Ovary (tissue), 9 donors: ENCODE data around the gene SPDEF. TPM values are rescaled to one million over a fixed set of nuclear protein-coding genes. Genes with fewer than 3 reads are reported as not detected.

Experiments
- DNase-seq, 5 donors: peaks; one replicate each; pipeline ENCODE4 v3.0.0-alpha.2; 2019 to 2020
- H3K27ac ChIP-seq, 2 donors: fragments of 200-600 bp; one replicate each; pipeline versions ENCODE4 v1.5.1 to v1.8.0; 2019 to 2022
- H3K27me3 ChIP-seq: fragments of 200-600 bp; one replicate; pipeline ENCODE4 v1.8.0; 2022
- H3K36me3 ChIP-seq: fragments of 200-600 bp; sonication (generic); one replicate; pipeline ENCODE4 v1.5.1; 2019
- H3K4me1 ChIP-seq: one replicate; pipeline ENCODE4 v1.8.1; 2013; ENCODE audit warnings: mild to moderate bottlenecking, moderate library complexity; ENCODE audit not compliant: insufficient read depth
- H3K4me3 ChIP-seq: fragments of 200-600 bp; sonication (generic); one replicate; pipeline ENCODE4 v1.5.1; 2017
- H3K9me3 ChIP-seq, 2 donors: fragments of 200-600 bp in 1 of 2; sonication (generic) in 1 of 2; one replicate each; pipeline versions ENCODE4 v1.5.1 to v1.8.1; 2013 to 2019; ENCODE audit warnings: mild to moderate bottlenecking in 1 of 2, moderate library complexity in 1 of 2
- CTCF ChIP-seq, 3 donors: fragments of 450-650 bp in 2 of 3; fragments of 200-600 bp in 1 of 3; IDR thresholded peaks; one replicate each; pipeline versions ENCODE4 v1.5.1 to v1.8.0; 2016 to 2022; ENCODE audit warnings: antibody characterized with exemption in 3 of 3, mild to moderate bottlenecking in 1 of 3
- EP300 ChIP-seq: sonication (generic); formaldehyde crosslinking; IDR thresholded peaks from one replicate; pipeline ENCODE4 v1.6.1; 2017; ENCODE audit warnings: antibody characterized with exemption
- POLR2A ChIP-seq: fragments of 450-650 bp; IDR thresholded peaks from one replicate; pipeline ENCODE4 v1.6.1; 2017; ENCODE audit warnings: antibody characterized with exemption, mild to moderate bottlenecking, moderate library complexity
- WGBS, 3 donors: extraction: QIAGEN DNeasy Blood & Tissue Kit in 1 of 3; methylation state at CpG; one replicate each; pipeline versions ENCODE4 v1.1.5 to v1.1.7; 2013 to 2017; 5-methylcytosine and 5-hydroxymethylcytosine counted together
- intact Hi-C, 4 donors: fragments of 100-400 bp; cut with DNase I; formaldehyde crosslinking; loops; one replicate each; pipeline versions ENCODE4 v1.11.0 to v1.15.1; 2022 to 2023
- polyA plus RNA-seq, 2 donors: library from polyadenylated mRNA; stranded (reverse); fragments of 200-250 nt in 1 of 2; fragments of 350-450 nt in 1 of 2; fragmentation: Illumina TruSeq in 1 of 2; extraction: RNeasy Lipid Tissue Mini Kit (QIAGEN cat#74804) in 1 of 2; gene quantifications; one replicate each; pipeline ENCODE4 v1.2.3, GENCODE V29; 2013 to 2014
- total RNA-seq, 7 donors: library from RNA; depleted of rRNA in 2 of 7; stranded (reverse); fragments of >200 nt in 2 of 7; fragmentation: NEBNext Ultra II Directional in 3 of 7; extraction: Animal tissue kit (Norgen Biotek cat#: 25700) in 3 of 7; gene quantifications; one replicate each; pipeline versions ENCODE4 v1.1.0 to v1.2.4, GENCODE V29; 2016 to 2023
- donor health status: DM: no; HTN: no; CAD: no; lungs with moderate emphysema.
- donor health status: DM: no; HTN: no; CAD: no.
- donor health status: Bipolar disorder and iron deficiency.
- donor health status: DM: yes; HTN: yes; CAD: no.
- donor health status: DM: no; HTN: no; CAD: no.
- donor health status: DM: yes; HTN: yes; CAD: no.

SPDEF gene
- total and polyA plus RNA-seq, 9 donors: 0.11 to 1.6 (median 0.56) TPM; not detected in 3

- WGBS, 3 donors: 72 to 86% (median 79%) methylated on average over 5 of the region's 5 CpGs
- H3K9me3 ChIP-seq: no peaks in the 10 kb centered on the region
- intact Hi-C loops: no loop called here
- no peak for DNase-seq
- TF ChIP-seq EP300 (no peak), POLR2A (no peak), CTCF (IDR thresholded peaks at IDR 0.05) (no peak)
- H3K36me3 ChIP-seq: no peaks in the 10 kb centered on the region
- H3K27me3 ChIP-seq: no peaks in the 10 kb centered on the region
- H3K4me3 ChIP-seq: no peak overlapping the region
- H3K4me1 ChIP-seq: no peaks in the 10 kb centered on the region
- H3K27ac ChIP-seq: no peak overlapping the region
Observed at GRCh38 chr6:34589691-34590090, 33.6 kb upstream of the SPDEF start.

- 95 to 97% (median 96%) methylated on average over 2 of the region's 2 CpGs for WGBS, 3 donors
- H3K36me3 ChIP-seq: no peaks in the 10 kb centered on the region
- no peak for TF ChIP-seq CTCF (IDR thresholded peaks at IDR 0.05)
- TF ChIP-seq POLR2A: no peak
- no peak for TF ChIP-seq EP300
- intact Hi-C loops: no loop called here
- no peaks in the 10 kb centered on the region for H3K27me3 ChIP-seq
- no peaks in the 10 kb centered on the region for H3K4me1 ChIP-seq
- peak in 1 of 5 donors; percentile 16 for DNase-seq
- no peaks in the 10 kb centered on the region for H3K9me3 ChIP-seq
- H3K4me3 ChIP-seq: no peak overlapping the region
- H3K27ac ChIP-seq: no peak overlapping the region
Observed at GRCh38 chr6:34589140-34589539, 33.0 kb upstream of the SPDEF start.

GRCh38 chr6:34587851-34588250 is 31.7 kb upstream of the SPDEF start:
- no peaks in the 10 kb centered on the region for H3K9me3 ChIP-seq
- DNase-seq: peak in 1 of 5 donors; percentile 18
- no peaks in the 10 kb centered on the region for H3K36me3 ChIP-seq
- no peaks in the 10 kb centered on the region for H3K4me1 ChIP-seq
- H3K4me3 ChIP-seq: no peak overlapping the region
- intact Hi-C loops: no loop called here
- no peaks in the 10 kb centered on the region for H3K27me3 ChIP-seq
- TF ChIP-seq CTCF (IDR thresholded peaks at IDR 0.05) (no peak), EP300 (no peak), POLR2A (no peak)
- 93 to 100% (median 94%) methylated on average over 2 of the region's 2 CpGs for WGBS, 3 donors
- H3K27ac ChIP-seq: no peak overlapping the region

- peak in 1 of 5 donors; percentile 17 for DNase-seq
- Histone ChIP-seq H3K4me3 (no peak overlapping the region), H3K27ac (no peak overlapping the region), H3K27me3 (no peaks in the 10 kb centered on the region), H3K36me3 (no peaks in the 10 kb centered on the region), H3K9me3 (no peaks in the 10 kb centered on the region), H3K4me1 (no peaks in the 10 kb centered on the region)
- intact Hi-C loops: no loop called here
- WGBS, 3 donors: 94 to 97% (median 97%) methylated on average over 2 of the region's 2 CpGs
- TF ChIP-seq POLR2A (no peak), CTCF (IDR thresholded peaks at IDR 0.05) (no peak), EP300 (no peak)
Observed at GRCh38 chr6:34587325-34587724, 31.2 kb upstream of the SPDEF start.
